ENCODE measurements around the gene KREMEN2. TPM values are rescaled to one million over a fixed set of nuclear protein-coding genes. Genes with fewer than 3 reads are reported as not detected.

The KREMEN2 gene
- total and polyA plus RNA-seq, 2 of the 13 experiments (the other 11 are each of a cell fraction or from before 2014, with no cell fraction given), result 0.48 to 1.2 TPM

GRCh38 chr16:3007059-3007956 is 43.2 kb downstream of the KREMEN2 start (continued):
- TF ChIP-seq PBX3 (CRISPR knock-in tag; IDR thresholded peaks at IDR 0.05; ENCODE audit: borderline replicate concordance), result no peak
- TF ChIP-seq NONO (IDR thresholded peaks at IDR 0.05), result no peak
- 0 out of 2 replicates have a peak, but pooled peaks have one; percentile 36 for TF ChIP-seq NONO (CRISPR knock-in tag; conservative IDR thresholded peaks at IDR 0.05)
- no peak for TF ChIP-seq ZNF629 (CRISPR knock-in tag; conservative IDR thresholded peaks at IDR 0.05)
- TF ChIP-seq KAT8 (CRISPR knock-in tag; IDR thresholded peaks at IDR 0.05), result no peak
- TF ChIP-seq ZBTB42 (CRISPR knock-in tag; IDR thresholded peaks at IDR 0.05), result no peak
- no peak for TF ChIP-seq NR2F6 (IDR thresholded peaks at IDR 0.05)
- TF ChIP-seq NR2F6 (CRISPR knock-in tag; IDR thresholded peaks at IDR 0.05), result peak; percentile 56
- no peak for TF ChIP-seq ATF2 (CRISPR knock-in tag; IDR thresholded peaks at IDR 0.05)
- no peak for TF ChIP-seq NR2F2 (IDR thresholded peaks at IDR 0.05; ENCODE audit: borderline replicate concordance, low read depth)
- no peak for TF ChIP-seq SOX5 (CRISPR knock-in tag; IDR thresholded peaks at IDR 0.05; ENCODE audit: borderline replicate concordance)
- TF ChIP-seq HNF4G (IDR thresholded peaks at IDR 0.05; ENCODE audit: borderline replicate concordance, low read depth, low read length), result peak; percentile 72
- no peak for TF ChIP-seq HNF4G (CRISPR knock-in tag; IDR thresholded peaks at IDR 0.05; ENCODE audit: borderline replicate concordance, low read depth)
- TF ChIP-seq ZNF569 (CRISPR knock-in tag; IDR thresholded peaks at IDR 0.05; ENCODE audit: borderline replicate concordance), result no peak
- TF ChIP-seq, protein P1, sequence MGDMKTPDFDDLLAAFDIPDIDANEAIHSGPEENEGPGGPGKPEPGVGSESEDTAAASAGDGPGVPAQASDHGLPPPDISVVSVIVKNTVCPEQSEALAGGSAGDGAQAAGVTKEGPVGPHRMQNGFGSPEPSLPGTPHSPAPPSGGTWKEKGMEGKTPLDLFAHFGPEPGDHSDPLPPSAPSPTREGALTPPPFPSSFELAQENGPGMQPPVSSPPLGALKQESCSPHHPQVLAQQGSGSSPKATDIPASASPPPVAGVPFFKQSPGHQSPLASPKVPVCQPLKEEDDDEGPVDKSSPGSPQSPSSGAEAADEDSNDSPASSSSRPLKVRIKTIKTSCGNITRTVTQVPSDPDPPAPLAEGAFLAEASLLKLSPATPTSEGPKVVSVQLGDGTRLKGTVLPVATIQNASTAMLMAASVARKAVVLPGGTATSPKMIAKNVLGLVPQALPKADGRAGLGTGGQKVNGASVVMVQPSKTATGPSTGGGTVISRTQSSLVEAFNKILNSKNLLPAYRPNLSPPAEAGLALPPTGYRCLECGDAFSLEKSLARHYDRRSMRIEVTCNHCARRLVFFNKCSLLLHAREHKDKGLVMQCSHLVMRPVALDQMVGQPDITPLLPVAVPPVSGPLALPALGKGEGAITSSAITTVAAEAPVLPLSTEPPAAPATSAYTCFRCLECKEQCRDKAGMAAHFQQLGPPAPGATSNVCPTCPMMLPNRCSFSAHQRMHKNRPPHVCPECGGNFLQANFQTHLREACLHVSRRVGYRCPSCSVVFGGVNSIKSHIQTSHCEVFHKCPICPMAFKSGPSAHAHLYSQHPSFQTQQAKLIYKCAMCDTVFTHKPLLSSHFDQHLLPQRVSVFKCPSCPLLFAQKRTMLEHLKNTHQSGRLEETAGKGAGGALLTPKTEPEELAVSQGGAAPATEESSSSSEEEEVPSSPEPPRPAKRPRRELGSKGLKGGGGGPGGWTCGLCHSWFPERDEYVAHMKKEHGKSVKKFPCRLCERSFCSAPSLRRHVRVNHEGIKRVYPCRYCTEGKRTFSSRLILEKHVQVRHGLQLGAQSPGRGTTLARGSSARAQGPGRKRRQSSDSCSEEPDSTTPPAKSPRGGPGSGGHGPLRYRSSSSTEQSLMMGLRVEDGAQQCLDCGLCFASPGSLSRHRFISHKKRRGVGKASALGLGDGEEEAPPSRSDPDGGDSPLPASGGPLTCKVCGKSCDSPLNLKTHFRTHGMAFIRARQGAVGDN (CRISPR knock-in tag; IDR thresholded peaks at IDR 0.05), result peak; percentile 85
- TF ChIP-seq HHEX (CRISPR knock-in tag; IDR thresholded peaks at IDR 0.05), result no peak
- no peak for TF ChIP-seq ZNF10 (CRISPR knock-in tag; IDR thresholded peaks at IDR 0.05; ENCODE audit: borderline replicate concordance, low read depth)
- TF ChIP-seq PHF21A (CRISPR knock-in tag; IDR thresholded peaks at IDR 0.05), result no peak
- no peak for TF ChIP-seq CSRNP2 (CRISPR knock-in tag; conservative IDR thresholded peaks at IDR 0.05; ENCODE audit: low read depth)
- TF ChIP-seq ZEB1 (IDR thresholded peaks at IDR 0.05; ENCODE audit: insufficient replicate concordance, low read depth), result peak; percentile 39
- TF ChIP-seq ZNF24 (IDR thresholded peaks at IDR 0.05), result no peak
- peak; percentile 67 for TF ChIP-seq HNF4A (CRISPR knock-in tag; IDR thresholded peaks at IDR 0.05)

All from HepG2 (cell line).